Activated CD4-positive, CD25-positive, alpha-beta regulatory T cell treated with anti-CD3 and anti-CD28 coated beads, Interleukin-2, amount 50 U/mL, for 16 hours (primary cell): ENCODE results near the gene GNL1.
"Not testable (repeated sequence)": the region's sequence is repeated elsewhere in the genome, so short reads cannot be mapped to it uniquely, and the experiment has no call there.

Source experiments
- DNase-seq: peaks from one replicate; pipeline ENCODE4 v3.0.0-alpha.2; 2020; ENCODE audit warnings: low read depth, low spot score

GNL1 gene

DNA sequence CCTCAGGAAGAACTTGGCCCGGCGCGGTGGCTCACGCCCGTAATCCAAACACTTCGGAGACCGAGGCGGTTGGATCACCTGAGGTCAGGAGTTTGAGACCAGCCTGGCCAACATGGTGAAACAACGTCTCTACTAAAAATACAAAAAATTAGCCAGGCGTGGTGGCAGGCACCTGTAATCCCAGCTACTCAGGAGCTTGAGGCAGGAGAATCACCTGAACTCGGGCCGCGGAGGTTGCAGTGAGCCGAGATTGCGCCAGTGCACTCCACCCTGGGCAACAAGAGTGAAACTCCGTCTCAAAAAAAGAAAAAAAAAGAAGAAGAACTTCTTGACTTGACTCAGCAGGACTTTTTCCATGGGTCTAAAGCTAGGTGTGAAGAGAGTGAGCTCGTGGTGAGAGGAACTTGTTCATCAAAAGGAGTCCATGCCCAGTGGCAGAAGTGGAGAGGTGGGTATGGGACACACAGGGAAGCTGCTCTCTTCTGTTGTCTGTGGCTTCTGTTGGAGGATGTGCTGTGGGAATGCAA, 26.9 kb downstream of the GNL1 start:
- not testable (repeated sequence) for DNase-seq

DNA sequence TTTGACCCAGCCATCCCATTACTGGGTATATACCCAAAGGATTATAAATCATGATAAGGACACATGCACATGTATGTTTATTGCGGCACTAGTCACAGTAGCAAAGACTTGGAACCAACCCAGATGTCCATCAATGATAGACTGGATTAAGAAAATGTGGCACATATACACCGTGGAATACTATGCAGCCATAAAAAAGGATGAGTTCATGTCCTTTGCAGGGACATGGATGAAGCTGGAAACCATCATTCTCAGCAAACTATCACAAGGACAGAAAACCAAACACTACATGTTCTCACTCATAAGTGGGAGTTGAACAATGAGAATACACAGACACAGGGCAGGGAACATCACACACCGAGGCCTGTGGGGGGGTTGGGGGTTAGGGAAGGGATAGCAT, 29.8 kb downstream of the GNL1 start:
- DNase-seq = not testable (repeated sequence)

DNA sequence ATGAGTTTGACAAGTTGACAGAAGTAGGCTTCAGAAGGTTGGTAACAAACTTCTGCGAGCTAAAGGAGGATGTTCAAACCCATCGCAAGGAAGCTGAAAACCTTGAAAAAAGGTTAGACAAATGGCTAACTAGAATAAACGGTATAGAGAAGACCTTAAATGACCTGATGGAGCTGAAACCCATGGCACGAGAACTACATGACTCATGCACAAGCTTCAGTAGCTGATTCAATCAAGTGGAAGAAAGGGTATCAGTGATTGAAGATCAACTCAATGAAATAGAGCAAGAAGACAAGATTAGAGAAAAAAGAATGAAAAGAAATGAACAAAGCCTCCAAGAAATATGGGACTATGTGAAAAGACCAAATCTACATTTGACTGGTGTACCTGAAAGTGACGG, 34.3 kb downstream of the GNL1 start:
- not testable (repeated sequence) for DNase-seq

DNA sequence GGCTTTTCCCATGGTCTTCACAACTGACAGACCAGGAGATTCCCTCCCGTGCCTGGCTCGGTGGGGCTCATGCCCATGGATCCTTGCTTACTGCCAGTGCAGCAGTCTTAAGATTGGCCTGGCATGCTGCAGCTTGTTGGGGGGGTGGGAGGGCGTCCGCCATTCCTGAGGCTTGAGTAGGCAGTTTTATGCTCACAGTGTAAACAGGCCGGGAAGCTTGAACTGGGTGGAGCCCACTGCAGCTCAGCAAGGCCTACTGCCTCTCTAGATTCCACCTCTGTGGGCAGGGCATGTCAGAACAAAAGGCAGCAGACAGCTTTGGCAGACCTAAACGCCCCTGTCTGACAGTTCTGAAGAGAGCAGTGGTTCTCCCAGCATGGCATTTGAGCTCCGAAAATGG, 35.2 kb downstream of the GNL1 start:
- DNase-seq = not testable (repeated sequence)

DNA sequence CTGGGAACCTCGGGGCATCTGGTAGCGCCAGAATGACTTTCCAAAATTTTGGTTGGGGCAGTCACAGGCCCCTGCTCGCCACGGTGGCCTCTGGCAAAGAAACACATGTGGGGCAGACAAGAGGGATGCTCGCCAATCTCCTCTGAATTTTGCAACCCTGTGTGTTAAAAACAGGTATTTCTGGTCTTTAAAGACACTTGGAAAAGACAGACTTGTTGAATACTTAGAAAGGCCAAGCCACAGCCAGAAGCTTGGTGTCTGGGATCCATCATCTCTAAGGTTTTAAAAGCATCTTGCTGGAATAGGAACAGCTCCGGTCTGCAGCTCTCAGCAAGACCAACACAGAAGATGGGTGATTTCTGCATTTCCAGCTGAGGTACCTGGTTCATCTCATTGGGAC, 35.8 kb downstream of the GNL1 start:
- DNase-seq = no peak

DNA sequence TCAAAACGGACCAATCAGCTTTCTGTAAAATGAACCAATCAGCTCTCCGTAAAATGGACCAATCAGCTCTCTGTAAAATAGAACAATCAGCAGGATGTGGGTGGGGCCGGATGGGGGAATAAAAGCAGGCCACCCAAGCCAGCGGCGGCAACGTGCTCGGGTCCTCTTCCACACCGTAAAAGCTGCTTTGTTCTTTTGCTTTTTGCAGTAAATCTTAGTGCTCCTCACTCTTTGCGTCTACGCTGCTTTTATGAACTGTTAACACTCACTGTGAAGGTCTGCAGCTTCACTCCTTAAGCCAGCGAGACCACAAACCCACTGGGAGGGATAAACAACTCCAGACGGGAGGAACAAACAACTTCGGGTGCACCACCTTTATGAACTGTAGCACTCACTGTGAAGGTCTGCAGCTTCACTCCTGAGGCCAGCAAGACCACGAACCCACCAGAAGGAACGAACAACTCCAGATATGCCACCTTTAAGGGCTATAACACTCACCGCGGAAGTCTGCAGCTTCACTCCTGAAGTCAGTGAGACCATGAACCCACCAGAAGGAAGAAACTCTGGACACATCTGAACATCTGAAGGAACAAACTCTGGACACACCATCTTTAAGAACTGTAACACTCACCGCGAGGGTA, 37.7 kb downstream of the GNL1 start:
- DNase-seq = not testable (repeated sequence)

DNA sequence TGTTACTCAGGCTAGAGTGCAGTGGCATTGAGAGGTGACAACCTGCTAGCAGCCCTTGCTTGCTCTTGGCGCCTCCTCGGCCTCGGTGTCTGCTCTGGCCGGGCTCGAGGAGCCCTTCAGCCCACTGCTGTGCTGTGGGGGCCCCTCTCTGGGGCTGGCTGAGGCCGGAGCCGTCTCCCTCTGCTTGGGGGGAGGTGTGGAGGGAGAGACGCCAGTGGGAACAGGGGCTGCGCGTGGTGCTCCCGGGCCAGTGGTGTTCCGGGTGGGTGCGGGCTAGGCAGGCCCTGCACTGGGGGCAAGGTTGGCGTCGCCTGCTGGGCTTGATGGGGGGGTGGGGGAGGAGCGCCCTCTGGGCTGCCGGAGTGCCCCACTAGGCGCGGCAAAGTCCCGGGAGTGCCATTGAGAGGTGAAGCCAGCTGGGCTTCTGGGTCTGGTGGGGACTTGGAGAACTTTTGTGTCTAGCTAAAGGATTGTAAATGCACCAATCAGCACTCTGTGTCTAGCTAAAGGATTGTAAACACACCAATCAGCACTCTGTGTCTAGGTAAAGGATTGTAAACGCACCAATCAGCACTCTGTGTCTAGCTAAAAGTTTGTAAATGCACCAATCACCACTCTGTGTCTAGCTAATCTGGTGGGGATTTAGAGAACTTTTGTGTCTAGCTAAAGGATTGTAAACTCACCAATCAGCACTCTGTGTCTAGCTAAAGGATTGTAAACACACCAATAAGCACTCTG, 38.4 kb downstream of the GNL1 start:
- DNase-seq = not testable (repeated sequence)

DNA sequence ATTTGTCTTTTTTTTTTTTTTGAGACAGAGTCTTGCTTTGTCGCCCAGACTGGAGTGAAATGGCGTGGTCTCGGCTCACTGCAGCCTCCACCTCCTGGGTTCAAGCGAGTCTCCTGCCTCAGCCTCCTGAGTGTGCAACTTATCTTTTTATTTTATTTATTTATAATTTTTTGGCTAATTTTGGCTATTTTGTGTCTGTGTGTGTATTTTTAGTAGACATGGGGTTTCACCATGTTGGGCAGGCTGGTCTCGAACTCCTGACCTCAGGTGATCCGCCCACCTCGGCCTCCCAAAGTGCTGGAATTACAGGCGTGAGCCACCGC, 39.6 kb downstream of the GNL1 start:
- not testable (repeated sequence) for DNase-seq

DNA sequence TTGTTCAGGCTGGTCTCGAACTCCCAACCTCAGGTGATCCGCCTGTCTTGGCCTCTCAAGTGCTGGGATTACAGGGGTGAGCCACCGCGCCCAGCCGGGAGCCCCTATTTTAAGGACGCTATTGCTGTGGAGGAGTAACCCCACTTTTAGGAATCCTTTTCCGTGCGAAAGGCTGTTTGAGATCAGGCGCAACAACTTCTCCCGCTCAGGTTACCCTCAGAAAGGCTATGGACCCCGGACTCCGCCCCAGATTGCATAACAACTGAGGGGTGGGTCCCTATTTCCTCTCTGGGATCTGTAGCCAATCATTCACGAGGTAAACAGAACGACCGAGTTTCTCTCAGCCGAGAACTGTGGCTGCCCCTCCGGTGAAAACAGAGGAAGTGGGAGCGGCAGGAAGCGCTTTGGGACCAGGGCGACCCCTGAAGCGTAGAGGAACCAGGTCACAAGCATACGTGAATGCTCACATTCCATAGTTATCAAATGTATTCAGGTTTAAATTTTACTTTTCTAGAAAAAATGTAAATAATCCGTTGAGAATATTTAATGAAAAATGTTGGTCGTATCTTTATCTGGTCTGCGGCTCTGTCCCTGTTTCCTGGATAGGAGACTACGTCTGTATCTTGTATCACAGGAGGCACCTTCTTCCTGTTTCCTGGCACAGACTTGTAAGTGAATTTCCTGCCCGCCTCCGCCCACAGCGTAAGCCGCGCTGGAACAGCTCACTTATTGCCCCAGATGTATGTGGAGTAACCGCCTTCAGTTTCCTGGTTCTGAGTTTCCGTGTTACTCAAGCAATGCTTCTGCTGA, 40.1 kb downstream of the GNL1 start:
- peak; percentile 78 for DNase-seq

DNA sequence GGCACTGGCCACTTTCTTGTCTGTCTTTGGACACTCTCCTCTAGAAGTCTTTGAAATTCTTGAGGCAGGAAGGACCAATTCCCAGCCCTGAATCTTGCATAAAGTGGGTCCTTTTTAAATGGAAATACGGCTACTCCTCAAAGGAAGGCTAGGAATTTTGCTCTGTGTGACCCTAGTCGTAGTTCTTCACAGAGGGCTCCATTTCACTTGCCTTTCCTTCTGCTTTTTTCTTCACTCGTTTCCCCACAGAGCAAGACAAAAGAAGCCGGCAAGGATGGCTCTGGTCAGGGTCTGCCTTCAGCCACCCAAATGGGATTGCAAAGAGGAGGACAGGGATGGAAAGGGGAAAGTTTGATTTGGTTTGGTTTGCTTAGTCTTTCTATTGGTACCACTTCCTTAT, 41.2 kb downstream of the GNL1 start:
- no peak for DNase-seq

DNA sequence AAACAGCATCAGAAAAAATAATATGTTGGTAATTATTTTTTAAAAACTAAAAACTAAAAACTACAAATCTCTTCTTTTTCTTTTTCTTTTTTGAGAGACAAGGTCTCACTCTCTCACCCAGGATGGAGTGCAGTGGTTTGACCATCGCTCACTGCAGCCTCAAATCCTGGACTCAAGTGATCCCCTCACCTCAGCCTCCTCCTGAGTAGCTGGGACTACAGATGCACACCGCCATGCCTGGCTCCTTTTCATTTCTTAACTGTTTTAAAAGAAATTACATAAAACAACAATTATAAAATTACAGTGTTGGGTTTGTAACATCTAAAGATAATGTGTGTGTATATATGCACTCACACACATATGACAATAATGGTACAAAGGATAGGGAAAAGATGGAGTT, 42.8 kb downstream of the GNL1 start:
- DNase-seq = no peak

DNA sequence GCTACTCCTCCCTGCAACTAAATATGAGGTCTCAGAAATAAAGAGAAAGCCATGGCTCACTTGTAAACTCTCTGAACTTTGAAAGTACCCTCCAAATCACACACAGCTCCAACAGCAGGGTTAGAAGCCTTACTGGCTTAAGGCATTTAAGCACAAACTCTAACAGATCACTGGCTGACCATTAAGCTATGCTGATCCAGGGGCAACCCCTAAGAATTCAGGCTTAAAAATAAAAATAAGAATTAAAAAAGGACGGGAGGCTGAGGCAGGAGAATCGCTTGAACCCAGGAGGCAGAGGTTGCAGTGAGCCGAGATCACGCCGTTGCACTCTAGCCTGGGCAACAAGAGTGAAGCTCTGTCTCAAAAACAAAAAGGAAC, 45.1 kb downstream of the GNL1 start:
- no peak for DNase-seq

DNA sequence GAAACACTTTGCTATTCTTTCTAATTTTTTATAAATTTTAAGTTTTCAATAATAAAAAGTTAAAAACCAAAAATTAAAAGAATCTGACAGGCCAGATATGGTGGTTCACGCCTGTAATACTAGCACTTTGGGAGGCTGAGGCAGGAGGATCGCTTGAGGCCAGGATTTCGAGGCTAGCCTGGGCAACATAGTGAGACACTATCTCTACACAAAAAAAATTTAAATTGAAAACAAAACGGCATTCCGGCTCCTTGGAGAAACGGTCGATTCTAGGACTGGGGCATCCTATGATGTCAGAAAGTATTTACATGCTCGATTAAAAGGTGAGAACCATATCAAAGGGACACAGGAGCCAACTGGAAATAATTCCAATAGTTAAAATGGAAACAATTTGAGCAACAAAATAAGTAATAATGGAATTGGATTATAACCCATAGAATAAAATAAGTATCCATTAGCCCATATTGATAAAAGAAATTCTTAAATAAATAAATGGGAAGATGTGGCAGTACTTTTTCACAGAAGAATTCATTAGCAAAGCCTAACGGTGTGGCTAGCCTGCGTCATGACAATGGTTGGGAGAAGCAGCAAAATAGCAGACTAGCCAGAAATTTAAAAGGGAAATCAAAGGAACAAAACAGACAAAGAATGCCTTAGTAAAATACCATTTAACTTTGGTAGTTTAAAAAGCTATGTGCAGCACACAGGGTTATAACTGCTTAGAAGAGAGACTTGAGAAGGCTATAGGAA, 45.7 kb downstream of the GNL1 start:
- no peak for DNase-seq

DNA sequence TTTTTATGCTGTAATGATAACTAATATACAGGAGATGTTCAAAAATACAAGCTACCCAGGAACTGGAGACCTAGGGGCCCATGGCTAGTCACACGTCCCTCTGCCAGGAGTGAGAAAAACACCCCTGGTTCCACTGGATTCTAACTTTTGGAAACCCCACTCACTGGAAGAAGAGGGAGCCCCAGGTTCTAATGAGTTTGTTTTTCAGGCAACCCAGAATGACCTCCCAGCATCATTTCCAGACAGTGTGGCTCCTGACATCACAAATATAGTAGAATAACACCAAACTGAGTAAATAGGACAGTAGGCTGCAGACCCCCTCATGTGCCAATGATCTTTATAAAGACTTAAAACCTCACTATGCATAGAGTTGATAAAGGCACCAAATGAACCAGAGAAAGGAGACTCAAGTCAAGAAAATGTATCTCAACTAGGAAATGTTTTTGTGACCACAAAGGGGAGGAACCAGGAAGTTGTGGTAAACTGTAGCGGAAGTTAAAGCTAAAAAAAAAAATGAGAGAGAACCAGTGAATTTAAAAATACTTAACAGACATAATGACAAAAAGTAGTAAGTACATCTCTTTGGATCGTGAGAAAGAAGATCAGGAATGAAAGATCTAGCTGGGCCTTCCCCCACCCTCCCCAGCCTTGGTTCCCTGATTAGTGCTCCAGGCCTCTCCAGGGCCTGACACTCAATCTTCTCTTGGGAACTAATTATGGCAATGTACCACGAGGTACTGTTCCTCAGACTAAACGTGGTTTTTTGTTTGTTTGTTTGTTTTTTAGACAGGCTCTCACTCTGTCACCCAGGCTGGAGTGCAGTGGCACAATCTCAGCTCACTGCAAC, 47.2 kb downstream of the GNL1 start:
- DNase-seq = no peak

DNA sequence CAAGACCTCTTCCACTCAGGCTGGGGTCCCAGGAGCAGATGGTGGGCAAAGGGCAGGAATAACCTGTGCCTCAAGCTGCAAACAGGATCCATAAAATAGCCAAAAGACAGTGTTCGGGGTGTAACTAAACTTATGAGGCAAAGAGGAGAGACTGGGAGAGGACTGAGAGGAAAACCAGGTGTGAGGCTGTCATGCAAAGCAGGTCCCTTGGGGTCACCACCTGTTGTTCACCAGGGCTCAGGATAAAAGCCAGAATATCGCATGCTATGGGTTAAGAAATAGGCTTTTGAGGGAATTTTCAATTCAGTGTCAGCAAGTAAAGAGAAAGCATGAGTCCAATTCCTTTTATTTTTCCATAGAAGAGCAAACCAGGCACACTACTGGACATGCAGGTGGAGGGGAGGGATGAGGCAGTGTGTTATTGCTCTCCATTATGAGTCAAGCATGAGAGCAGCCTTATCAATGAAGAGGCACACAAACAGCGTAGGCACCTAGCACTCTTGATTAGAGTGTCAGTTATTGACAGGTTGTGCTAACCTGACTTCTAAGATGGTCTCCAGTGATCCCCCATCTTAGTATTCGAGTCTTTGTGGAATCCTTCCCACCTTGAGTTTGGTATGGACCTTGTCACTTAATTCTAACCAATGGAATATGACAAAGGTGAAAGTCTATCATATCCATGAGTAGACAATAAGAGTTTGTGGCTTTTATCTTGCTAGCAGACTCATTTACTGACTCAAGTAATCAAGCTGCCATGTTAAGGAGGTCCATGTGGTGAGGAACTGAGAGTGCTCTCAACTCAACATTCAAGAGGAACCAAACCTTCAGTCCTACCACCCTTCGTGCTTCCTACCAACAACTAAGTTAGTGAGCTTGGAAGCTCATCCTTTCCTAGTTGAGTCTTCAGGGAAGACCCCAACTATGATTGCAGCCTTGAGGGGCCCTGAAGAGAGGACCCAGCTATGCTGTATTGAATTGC, 48.2 kb downstream of the GNL1 start:
- DNase-seq = no peak

DNA sequence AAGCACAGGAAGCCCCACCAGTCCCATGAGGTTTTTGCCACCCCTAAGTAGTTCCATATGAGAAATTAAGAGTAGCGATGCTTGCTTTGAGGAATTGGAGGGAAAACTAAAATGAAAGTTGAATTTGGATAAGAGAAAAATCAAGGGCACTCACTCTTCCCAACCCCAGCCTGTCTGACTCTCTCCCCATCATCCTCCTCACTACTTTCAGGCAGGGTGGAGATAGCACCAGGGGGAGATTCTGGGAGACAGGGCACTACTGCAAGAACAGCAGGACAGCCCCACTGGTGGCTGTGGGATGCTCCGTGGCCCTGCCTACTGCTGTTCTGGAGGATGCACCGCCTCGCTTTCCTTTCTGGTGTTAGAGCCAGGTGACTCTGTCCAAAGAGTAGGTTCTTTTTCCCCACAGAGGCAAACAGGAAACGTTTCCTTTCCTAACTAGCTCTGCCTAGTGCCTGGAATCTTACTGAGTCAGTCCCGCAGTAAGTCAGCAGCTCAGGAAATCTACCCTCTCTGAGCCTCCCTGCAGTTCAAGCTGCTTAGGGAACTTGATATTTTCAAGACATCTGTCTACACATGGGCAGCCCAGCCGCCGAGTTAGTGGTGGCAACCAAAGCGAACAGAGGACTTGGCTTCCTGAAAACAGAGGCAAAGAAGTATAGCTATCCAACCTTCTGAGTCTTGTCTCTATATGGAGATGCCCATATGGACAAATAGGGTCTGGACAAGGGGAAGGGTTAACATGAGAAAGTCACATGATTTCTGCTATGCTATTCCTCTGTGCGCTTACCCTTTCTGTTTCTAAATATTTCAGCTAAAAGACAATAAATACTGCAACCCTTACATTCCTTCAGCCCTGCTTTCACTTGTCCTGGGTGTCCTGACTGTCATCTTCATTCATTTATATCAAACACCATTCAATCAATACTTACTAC, 55.6 kb downstream of the GNL1 start:
- DNase-seq = no peak

DNA sequence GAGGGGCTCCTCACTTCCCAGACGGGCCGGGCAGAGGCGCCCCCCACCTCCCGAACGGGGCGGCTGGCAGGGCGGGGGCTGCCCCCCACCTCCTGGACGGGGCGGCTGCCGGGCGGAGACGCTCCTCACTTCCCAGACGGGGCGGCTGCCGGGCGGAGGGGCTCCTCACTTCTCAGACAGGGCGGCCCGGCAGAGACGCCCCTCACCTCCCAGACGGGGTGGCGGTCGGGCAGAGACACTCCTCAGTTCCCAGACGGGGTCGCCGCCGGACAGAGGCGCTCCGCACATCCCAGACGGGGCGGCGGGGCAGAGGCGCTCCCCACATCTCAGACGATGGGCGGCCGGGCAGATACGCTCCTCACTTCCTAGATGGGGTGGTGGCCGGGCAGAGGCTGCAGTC, 57.6 kb downstream of the GNL1 start:
- DNase-seq = not testable (repeated sequence)

DNA sequence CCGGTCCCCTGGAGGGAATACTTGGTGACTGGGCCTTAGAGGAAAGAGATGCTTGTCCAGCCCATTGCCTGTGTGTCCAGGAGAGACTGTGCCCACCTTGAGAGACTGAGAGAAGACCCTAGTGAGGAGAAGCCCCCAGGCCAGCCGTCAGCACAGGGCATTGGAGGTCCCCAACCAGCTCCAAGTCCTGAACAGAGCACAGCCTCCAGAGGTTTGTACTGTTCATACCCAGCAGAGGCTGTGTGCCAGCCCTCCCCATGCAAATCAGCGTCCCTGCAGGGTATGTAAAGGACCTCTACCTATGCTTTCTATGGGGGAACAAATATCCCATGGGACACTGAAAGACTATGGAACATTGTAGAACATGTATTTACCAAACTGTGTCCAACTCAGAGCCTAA, 58.6 kb downstream of the GNL1 start:
- no peak for DNase-seq

DNA sequence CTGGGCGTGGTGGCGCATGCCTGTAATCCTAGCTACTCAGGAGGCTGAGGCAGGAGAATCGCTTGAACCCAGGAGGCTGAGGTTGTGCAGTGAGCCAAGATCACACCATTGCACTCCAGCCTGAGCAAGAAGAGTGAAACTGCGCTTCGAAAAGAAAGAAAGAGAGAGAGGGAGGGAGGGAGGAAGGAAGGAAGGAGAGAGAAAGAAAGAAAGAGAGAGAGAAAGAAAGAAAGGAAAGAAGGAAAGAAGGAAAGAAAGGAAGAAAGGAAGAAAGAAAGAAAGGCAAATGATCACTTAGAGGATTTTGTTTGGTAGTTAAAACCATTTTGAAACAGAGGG, 59.1 kb downstream of the GNL1 start:
- not testable (repeated sequence) for DNase-seq
